Inflammatory macrophage treated with lipopolysaccharide for 4 hours (primary cell): ENCODE data around the gene ZBTB16.

ENCODE experiments used
- DNase-seq: peaks from one replicate; pipeline ENCODE4 v3.0.0-alpha.2; 2020

Gene ZBTB16

GRCh38 chr11:114133548-114134329 lies 74.2 kb downstream of the ZBTB16 start:
- no peak for DNase-seq

GRCh38 chr11:114134870-114135269 lies 75.4 kb downstream of the ZBTB16 start:
- peak; percentile 76 for DNase-seq

GRCh38 chr11:114135737-114136151 lies 76.2 kb downstream of the ZBTB16 start:
- DNase-seq: peak; percentile 73

- DNase-seq: peak; percentile 61
Measured at GRCh38 chr11:114136686-114137640, 77.5 kb downstream of the ZBTB16 start.

GRCh38 chr11:114137838-114138237 lies 78.3 kb downstream of the ZBTB16 start:
- DNase-seq: no peak

GRCh38 chr11:114138411-114138810 lies 78.9 kb downstream of the ZBTB16 start:
- DNase-seq: no peak

GRCh38 chr11:114140826-114141225 lies 81.3 kb downstream of the ZBTB16 start:
- DNase-seq: no peak

GRCh38 chr11:114141863-114142580 lies 82.5 kb downstream of the ZBTB16 start:
- no peak for DNase-seq

GRCh38 chr11:114142707-114143106 lies 83.2 kb downstream of the ZBTB16 start:
- no peak for DNase-seq

- no peak for DNase-seq
Measured at GRCh38 chr11:114145166-114145775, 85.8 kb downstream of the ZBTB16 start.

GRCh38 chr11:114147375-114148012 lies 88.0 kb downstream of the ZBTB16 start:
- no peak for DNase-seq

GRCh38 chr11:114148013-114148382 lies 88.5 kb downstream of the ZBTB16 start:
- DNase-seq: no peak

- no peak for DNase-seq
Measured at GRCh38 chr11:114149689-114150407, 90.3 kb downstream of the ZBTB16 start.

- no peak for DNase-seq
Measured at GRCh38 chr11:114150671-114151070, 91.2 kb downstream of the ZBTB16 start.

GRCh38 chr11:114151631-114152030 lies 92.1 kb downstream of the ZBTB16 start:
- no peak for DNase-seq

GRCh38 chr11:114152162-114152561 lies 92.7 kb downstream of the ZBTB16 start:
- DNase-seq: no peak

GRCh38 chr11:114152785-114153184 lies 93.3 kb downstream of the ZBTB16 start:
- DNase-seq: no peak

- no peak for DNase-seq
Measured at GRCh38 chr11:114153224-114153623, 93.7 kb downstream of the ZBTB16 start.

- DNase-seq: peak; percentile 66
Measured at GRCh38 chr11:114154271-114155047, 94.9 kb downstream of the ZBTB16 start.

- no peak for DNase-seq
Measured at GRCh38 chr11:114155116-114155515, 95.6 kb downstream of the ZBTB16 start.

- no peak for DNase-seq
Measured at GRCh38 chr11:114156131-114156581, 96.6 kb downstream of the ZBTB16 start.
